ENCODE results near the gene RTN4IP1. TPM values are rescaled to one million over a fixed set of nuclear protein-coding genes. Genes with fewer than 3 reads are reported as not detected.

The RTN4IP1 gene
- total and polyA plus RNA-seq, 2 of the 13 experiments (the other 11 are each of a cell fraction or from before 2014, with no cell fraction given), result 5.5 to 17.2 TPM

DNA sequence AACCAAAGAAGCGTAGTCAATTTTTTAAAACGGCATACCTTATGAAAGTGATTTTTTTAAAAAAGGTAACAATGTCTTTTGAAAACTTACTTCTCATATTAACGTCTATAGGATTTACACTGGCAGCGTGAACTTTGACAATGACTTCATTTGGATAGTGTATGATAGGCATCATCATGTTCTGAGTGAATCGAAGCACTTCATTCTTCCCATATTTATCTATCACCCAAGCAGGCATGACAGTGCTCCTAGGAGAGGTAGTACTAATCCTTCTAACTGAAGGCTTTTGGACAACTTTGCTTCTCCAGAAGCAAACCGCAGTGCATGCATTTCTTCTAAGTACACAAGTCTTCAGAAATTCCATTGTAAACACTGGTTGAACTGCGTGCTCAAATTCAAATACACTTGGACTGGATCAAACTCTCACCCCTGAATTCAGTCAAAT is 618 bp downstream of the RTN4IP1 start:
- intact Hi-C loops (cut with micrococcal nuclease; ENCODE audit: unreplicated experiment), result loop anchor here (5.0 to 10.0 kb wide), 2 partner anchors 286 to 349 kb away; no protein-coding TSS in a partner anchor
- H3K4me1 ChIP-seq (ENCODE audit: insufficient read depth, low read length), result peaks cover 43% of the 10 kb centered on the region
- peak overlapping the region; percentile 79 for H3K4me2 ChIP-seq (ENCODE audit: low read depth, low read length)
- peak overlapping the region; percentile 93 to 99 (median 95) for H3K4me3 ChIP-seq (replicated peaks in 1 of 3; ENCODE audit: insufficient read depth in 1 of 3, low read depth in 2 of 3, low read length in 3 of 3)
- TF ChIP-seq CBX5 (CRISPR knock-in tag; IDR thresholded peaks at IDR 0.05; ENCODE audit: borderline replicate concordance) (no peak), ZNF24 (IDR thresholded peaks at IDR 0.05) (peak; percentile 47; the same call in 1 of the 2 replicates), TSC22D2 (CRISPR knock-in tag; IDR thresholded peaks at IDR 0.05; ENCODE audit: borderline replicate concordance) (no peak), ZNF331 (CRISPR knock-in tag; IDR thresholded peaks at IDR 0.05) (no peak), TEAD3 (CRISPR knock-in tag; optimal IDR thresholded peaks at IDR 0.05; ENCODE audit: borderline replicate concordance) (peak; percentile 17), ZFP36 (IDR thresholded peaks at IDR 0.05; ENCODE audit: borderline replicate concordance, low read depth, low read length, partially characterized antibody) (no peak), MED8 (CRISPR knock-in tag; IDR thresholded peaks at IDR 0.05; ENCODE audit: insufficient replicate concordance) (no peak), ZNF652 (CRISPR knock-in tag; IDR thresholded peaks at IDR 0.05; ENCODE audit: borderline replicate concordance, low read depth) (no peak), FOXA1 (IDR thresholded peaks at IDR 0.05) (no peak), FOXA1 (CRISPR knock-in tag; IDR thresholded peaks at IDR 0.05) (peak; percentile 69), HES4 (CRISPR knock-in tag; IDR thresholded peaks at IDR 0.05; ENCODE audit: borderline replicate concordance) (no peak), FOXA3 (CRISPR knock-in tag; IDR thresholded peaks at IDR 0.05) (peak; percentile 67), ZBTB38 (CRISPR knock-in tag; IDR thresholded peaks at IDR 0.05) (no peak), AGO2 (optimal IDR thresholded peaks at IDR 0.05; ENCODE audit: low read depth, low read length) (no peak), NFE2L2 (IDR thresholded peaks at IDR 0.05; ENCODE audit: low read length) (no peak), NFRKB (IDR thresholded peaks at IDR 0.05) (no peak), ZNF20 (CRISPR knock-in tag; IDR thresholded peaks at IDR 0.05) (no peak), ZSCAN20 (CRISPR knock-in tag; IDR thresholded peaks at IDR 0.05; ENCODE audit: borderline replicate concordance) (no peak)
- TF ChIP-seq, protein P1, sequence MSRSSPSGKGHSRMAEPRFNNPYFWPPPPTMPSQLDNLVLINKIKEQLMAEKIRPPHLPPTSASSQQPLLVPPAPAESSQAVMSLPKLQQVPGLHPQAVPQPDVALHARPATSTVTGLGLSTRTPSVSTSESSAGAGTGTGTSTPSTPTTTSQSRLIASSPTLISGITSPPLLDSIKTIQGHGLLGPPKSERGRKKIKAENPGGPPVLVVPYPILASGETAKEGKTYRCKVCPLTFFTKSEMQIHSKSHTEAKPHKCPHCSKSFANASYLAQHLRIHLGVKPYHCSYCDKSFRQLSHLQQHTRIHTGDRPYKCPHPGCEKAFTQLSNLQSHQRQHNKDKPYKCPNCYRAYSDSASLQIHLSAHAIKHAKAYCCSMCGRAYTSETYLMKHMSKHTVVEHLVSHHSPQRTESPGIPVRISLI (CRISPR knock-in tag; IDR thresholded peaks at IDR 0.05; ENCODE audit: borderline replicate concordance), result no peak
- TF ChIP-seq, protein P2, sequence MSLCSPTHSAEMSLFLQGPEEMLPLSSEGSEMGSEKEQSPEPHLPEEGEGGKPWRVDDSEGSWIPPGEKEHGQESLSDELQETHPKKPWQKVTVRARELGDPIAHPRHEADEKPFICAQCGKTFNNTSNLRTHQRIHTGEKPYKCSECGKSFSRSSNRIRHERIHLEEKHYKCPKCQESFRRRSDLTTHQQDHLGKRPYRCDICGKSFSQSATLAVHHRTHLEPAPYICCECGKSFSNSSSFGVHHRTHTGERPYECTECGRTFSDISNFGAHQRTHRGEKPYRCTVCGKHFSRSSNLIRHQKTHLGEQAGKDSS (CRISPR knock-in tag; IDR thresholded peaks at IDR 0.05; ENCODE audit: borderline replicate concordance, low read depth), result no peak
- TF ChIP-seq, protein P3, sequence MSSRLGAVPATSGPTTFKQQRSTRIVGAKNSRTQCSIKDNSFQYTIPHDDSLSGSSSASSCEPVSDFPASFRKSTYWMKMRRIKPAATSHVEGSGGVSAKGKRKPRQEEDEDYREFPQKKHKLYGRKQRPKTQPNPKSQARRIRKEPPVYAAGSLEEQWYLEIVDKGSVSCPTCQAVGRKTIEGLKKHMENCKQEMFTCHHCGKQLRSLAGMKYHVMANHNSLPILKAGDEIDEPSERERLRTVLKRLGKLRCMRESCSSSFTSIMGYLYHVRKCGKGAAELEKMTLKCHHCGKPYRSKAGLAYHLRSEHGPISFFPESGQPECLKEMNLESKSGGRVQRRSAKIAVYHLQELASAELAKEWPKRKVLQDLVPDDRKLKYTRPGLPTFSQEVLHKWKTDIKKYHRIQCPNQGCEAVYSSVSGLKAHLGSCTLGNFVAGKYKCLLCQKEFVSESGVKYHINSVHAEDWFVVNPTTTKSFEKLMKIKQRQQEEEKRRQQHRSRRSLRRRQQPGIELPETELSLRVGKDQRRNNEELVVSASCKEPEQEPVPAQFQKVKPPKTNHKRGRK (CRISPR knock-in tag; IDR thresholded peaks at IDR 0.05), result no peak
- TF ChIP-seq, protein P4, sequence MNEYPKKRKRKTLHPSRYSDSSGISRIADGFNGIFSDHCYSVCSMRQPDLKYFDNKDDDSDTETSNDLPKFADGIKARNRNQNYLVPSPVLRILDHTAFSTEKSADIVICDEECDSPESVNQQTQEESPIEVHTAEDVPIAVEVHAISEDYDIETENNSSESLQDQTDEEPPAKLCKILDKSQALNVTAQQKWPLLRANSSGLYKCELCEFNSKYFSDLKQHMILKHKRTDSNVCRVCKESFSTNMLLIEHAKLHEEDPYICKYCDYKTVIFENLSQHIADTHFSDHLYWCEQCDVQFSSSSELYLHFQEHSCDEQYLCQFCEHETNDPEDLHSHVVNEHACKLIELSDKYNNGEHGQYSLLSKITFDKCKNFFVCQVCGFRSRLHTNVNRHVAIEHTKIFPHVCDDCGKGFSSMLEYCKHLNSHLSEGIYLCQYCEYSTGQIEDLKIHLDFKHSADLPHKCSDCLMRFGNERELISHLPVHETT (CRISPR knock-in tag; conservative IDR thresholded peaks at IDR 0.05), result no peak
- in situ Hi-C loops (cut with HindIII; ENCODE audit: extremely low pct_ligation_motif_present, low pct_unique_long_range_greater_than_20kb), result no loop called here
- H3K27ac ChIP-seq (ENCODE audit: extremely low read length, insufficient read depth, low read length), result peak overlapping the region; percentile 90
- DNase-seq (ENCODE audit: low spot score), result peak; percentile 15
- POLR2A ChIA-PET, result interaction anchor here (0.7 to 1.0 kb wide), 2 partner anchors 9 to 16 kb away, joined by 3 to 4 read pairs; no protein-coding TSS in a partner anchor
- no peak for FAIRE-seq
- H3K79me2 ChIP-seq (ENCODE audit: insufficient read depth, low read length), result peaks cover 43% of the 10 kb centered on the region
- BruUV-seq (replicated peaks), result TSS peak; percentile 93
- H3K9me3 ChIP-seq (ENCODE audit: low read length), result no peaks in the 10 kb centered on the region
- ATAC-seq, result peak; percentile 58
- peak overlapping the region; percentile 77 for H2AFZ ChIP-seq (ENCODE audit: low read length)
- no peaks in the 10 kb centered on the region for H3K36me3 ChIP-seq (replicated peaks in 1 of 2; ENCODE audit: control insufficient read depth in 1 of 2, insufficient read depth in 2 of 2, low read length in 2 of 2)
- 18% methylated on average over 7 of the region's 7 CpGs for WGBS (ENCODE audit: low lambda C conversion rate)
- H3K27me3 ChIP-seq (ENCODE audit: control insufficient read depth in 1 of 2, insufficient read depth in 2 of 2, low read length in 2 of 2), result peaks cover 0 to 2% of the 10 kb centered on the region in 2 experiments; a peak in 1 of 5 replicates
- CTCF ChIA-PET (ENCODE audit: low intra/inter-chr PET ratio, low total read pairs), result no interaction called here
- H4K20me1 ChIP-seq (ENCODE audit: insufficient read depth, low read length), result no peaks in the 10 kb centered on the region
- H3K9ac ChIP-seq (ENCODE audit: insufficient read depth, low read depth, low read length), result peak overlapping the region; percentile 93

Data from HepG2 (cell line).